GM12864 (cell line): ENCODE data around the gene GPC5.

Experiments used
- DNase-seq: peaks from one replicate; pipeline ENCODE4 v3.0.0-alpha.2; 2011; ENCODE audit warnings: low read depth
- H3K4me3 ChIP-seq: 2 replicates; pipeline ENCODE4 v1.5.1; 2011; ENCODE audit warnings: mild to moderate bottlenecking, low read depth, low read length, control low read depth
- CTCF ChIP-seq: IDR thresholded peaks from 2 replicates; pipeline ENCODE4 v1.5.1; 2011; ENCODE audit warnings: low read depth, mild to moderate bottlenecking, moderate library complexity, low read length, control low read depth, inconsistent platforms; ENCODE audit errors: missing control alignments

The GPC5 gene

GRCh38 chr13:92768602-92769001, 1370.2 kb downstream of the GPC5 start:
- no peak overlapping the region for H3K4me3 ChIP-seq
- TF ChIP-seq CTCF, result no peak
- DNase-seq, result no peak

DNA sequence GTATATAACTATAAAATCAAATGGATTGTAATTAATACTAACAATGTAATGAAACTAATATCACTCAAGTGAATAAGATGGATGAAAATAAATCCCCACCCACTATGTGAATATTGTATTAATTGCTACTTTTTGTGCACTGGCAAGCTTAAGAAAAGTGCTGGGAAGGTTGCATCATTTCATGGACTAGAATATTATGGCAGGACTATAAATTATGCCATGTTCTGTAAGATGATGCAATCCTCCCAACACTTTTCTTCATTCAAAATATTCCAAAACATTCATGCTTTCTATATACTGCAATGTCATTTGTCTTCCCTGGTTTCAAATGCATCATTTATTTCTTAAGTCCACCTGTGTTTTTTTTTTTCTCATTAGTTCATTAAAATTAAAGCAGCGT, 1370.6 kb downstream of the GPC5 start:
- no peak overlapping the region for H3K4me3 ChIP-seq
- no peak for TF ChIP-seq CTCF
- DNase-seq, result no peak

- no peak for TF ChIP-seq CTCF
- H3K4me3 ChIP-seq, result no peak overlapping the region
- no peak for DNase-seq
Observed at GRCh38 chr13:92775658-92776057, 1377.2 kb downstream of the GPC5 start.

DNA sequence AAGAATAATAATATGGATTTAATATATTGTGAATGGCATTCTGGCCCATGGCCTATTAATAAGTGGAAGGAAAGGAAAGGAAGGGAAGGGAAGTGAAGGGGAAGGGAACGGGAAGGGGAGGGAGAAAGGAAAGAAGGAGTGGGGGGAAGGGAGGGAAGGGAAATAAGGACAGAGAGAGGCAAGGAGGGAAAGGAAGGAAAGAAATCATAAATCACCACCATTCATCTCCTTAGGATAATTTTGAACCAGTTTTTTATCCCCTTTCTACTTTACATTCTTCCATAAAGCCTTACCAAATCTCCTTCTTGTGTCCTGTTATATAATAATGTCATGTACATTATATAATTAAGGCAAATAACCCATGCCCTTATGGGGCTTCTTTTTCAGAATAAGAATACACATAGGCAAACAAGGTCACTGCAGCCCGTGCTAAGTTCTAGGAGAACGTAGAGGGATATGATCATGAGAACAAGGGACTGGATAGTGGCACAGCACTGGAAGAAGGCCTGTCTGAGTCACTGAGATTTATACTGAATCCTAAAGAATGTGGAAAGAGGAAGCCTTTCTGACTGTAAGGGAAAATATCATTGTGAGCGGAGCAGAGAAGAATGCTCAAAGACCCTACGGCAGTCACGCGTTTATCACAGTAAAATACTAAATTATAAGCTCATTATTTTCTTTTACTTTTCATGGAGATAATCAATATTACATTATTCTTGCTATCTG, 1383.7 kb downstream of the GPC5 start:
- no peak overlapping the region for H3K4me3 ChIP-seq

GRCh38 chr13:92802776-92803175, 1404.4 kb downstream of the GPC5 start:
- DNase-seq, result no peak
- TF ChIP-seq CTCF, result no peak

More for the DNA sequence above, 1383.7 kb downstream of the GPC5 start:
- TF ChIP-seq CTCF, result no peak
- no peak for DNase-seq

GRCh38 chr13:92804346-92804745, 1405.9 kb downstream of the GPC5 start:
- TF ChIP-seq CTCF, result no peak
- no peak for DNase-seq
- no peak overlapping the region for H3K4me3 ChIP-seq

More at GRCh38 chr13:92802776-92803175, 1404.4 kb downstream of the GPC5 start:
- H3K4me3 ChIP-seq, result no peak overlapping the region

DNA sequence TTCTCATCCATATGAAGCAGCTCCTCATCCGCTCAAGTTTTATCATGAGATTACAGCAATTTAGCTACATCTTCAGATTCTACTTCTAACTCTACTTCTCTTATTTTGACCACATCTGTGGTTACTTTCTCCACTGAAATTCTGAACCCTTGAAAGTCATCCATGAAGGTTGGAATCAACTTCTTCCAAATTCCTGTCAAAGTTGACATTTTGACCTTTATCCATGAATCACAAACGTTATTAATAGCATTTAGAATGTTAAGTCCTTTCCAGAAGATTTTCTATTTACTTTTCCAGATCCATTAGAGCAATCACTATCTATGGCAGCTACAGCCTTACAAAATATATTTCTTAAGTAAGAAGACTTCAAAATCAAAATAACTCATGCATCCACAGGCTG, 1406.5 kb downstream of the GPC5 start:
- H3K4me3 ChIP-seq, result no peak overlapping the region
- DNase-seq, result no peak
- TF ChIP-seq CTCF, result no peak
